Measurements from ENCODE around the gene ELOVL3. TPM values are rescaled to one million over a fixed set of nuclear protein-coding genes. Genes with fewer than 3 reads are reported as not detected.

Gene ELOVL3
- total RNA-seq, 4 donors from 2014 or later, result 0.72 to 4.6 (median 2.1) TPM

DNA sequence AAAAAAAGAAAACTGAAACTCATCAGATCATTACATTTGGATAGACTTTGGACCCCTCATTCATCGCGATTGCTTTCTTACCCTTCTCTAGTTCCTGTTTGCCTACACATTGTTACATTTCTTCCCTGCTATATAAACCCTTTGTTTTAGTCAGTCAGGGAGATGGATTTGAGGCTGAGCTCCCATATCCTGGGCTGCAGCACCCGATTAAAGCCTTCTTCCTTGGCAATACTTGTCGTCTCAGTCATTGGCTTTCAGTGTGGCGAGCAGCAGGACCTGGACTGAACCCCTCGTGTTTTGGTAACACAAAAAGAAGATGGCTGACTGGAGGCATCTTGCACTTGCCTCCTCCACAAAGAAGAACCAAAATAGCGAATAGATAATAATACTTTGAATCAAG is 34.1 kb upstream of the ELOVL3 start:
- TF ChIP-seq, protein P1, sequence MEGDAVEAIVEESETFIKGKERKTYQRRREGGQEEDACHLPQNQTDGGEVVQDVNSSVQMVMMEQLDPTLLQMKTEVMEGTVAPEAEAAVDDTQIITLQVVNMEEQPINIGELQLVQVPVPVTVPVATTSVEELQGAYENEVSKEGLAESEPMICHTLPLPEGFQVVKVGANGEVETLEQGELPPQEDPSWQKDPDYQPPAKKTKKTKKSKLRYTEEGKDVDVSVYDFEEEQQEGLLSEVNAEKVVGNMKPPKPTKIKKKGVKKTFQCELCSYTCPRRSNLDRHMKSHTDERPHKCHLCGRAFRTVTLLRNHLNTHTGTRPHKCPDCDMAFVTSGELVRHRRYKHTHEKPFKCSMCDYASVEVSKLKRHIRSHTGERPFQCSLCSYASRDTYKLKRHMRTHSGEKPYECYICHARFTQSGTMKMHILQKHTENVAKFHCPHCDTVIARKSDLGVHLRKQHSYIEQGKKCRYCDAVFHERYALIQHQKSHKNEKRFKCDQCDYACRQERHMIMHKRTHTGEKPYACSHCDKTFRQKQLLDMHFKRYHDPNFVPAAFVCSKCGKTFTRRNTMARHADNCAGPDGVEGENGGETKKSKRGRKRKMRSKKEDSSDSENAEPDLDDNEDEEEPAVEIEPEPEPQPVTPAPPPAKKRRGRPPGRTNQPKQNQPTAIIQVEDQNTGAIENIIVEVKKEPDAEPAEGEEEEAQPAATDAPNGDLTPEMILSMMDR (IDR thresholded peaks at IDR 0.05), result no peak
- DNase-seq (ENCODE audit: low spot score) (no peak), ATAC-seq (ENCODE audit: low FRiP score) (no peak)

- ATAC-seq (ENCODE audit: low FRiP score) (no peak), DNase-seq (ENCODE audit: low spot score) (no peak)
- TF ChIP-seq, protein P1 (IDR thresholded peaks at IDR 0.05), result no peak
These were observed 30.7 kb upstream of the ELOVL3 start for GRCh38 chr10:102195296-102195870.

DNA sequence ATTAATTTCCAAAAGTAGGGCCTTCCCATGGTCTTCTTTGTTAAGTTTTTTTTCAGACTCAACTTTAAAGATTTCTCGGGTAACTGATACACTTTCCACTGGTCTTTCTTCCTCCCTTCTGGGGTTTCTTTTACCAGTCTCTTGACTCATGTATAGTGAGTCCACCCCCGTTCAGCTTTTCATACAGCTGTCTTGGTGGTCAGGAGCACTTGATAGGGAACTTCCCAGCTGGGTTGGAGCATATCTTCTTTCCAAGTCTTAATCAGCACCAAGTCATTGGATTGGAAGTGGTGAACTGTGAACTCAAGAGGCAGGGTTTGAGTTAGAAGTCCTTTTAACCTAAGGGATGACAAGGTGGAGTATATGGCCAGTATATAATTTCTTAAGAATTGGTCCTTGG is 29.2 kb upstream of the ELOVL3 start:
- DNase-seq (ENCODE audit: low spot score), result no peak
- no peak for ATAC-seq (ENCODE audit: low FRiP score)
- TF ChIP-seq, protein P1 (IDR thresholded peaks at IDR 0.05), result no peak

DNA sequence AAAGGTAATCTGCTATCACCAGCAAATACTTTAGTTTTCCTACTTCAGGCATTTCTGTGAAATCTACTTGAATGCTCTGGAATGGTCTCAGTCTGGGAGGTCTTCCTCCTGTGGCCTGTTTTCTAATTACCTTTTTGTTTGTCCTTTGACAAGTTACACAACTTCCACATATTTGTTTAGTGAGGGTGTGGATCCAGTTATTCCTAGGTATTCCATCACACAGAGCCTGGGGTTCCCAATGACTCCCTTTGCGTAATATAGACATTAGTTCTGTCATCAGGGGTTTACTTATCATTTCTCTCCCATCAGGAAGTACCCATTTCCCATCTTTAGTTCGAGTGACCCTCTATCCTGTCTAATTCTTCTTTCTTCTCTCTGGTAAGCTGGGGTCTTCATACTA is 28.1 kb upstream of the ELOVL3 start:
- no peak for ATAC-seq (ENCODE audit: low FRiP score)
- no peak for DNase-seq (ENCODE audit: low spot score)
- TF ChIP-seq, protein P1 (IDR thresholded peaks at IDR 0.05), result no peak

GRCh38 chr10:102200751-102201640 is 25.1 kb upstream of the ELOVL3 start:
- TF ChIP-seq, protein P1 (IDR thresholded peaks at IDR 0.05), result no peak
- no peak for DNase-seq (ENCODE audit: low spot score)
- ATAC-seq (ENCODE audit: low FRiP score), result no peak

DNA sequence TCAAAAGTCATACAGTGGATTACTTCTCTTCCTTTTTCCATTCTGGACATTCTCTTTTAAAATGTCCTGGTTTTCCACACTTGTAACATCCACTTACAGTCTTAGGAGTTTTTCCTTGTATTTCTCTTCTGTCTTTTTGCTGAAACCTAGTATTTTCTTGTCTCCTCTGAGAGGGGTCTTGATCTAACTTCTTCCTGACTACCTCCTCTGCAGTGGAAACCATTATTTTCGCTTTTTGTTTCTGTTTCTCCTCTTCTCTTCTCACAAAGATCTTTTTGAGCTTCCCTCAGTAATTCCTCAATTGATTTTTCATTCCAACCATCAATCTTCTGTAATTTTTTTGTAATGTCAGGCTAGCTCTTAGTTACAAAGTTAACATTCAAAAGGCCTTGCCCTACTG is 23.7 kb upstream of the ELOVL3 start:
- TF ChIP-seq, protein P1 (IDR thresholded peaks at IDR 0.05), result no peak
- no peak for DNase-seq (ENCODE audit: low spot score)
- no peak for ATAC-seq (ENCODE audit: low FRiP score)
